Ishikawa (cell line): Measurements from ENCODE around the gene MCCD1.

Source experiments
- CREB1 ChIP-seq: IDR thresholded peaks from 2 replicates; pipeline ENCODE4 v1.6.1; 2012; ENCODE audit warnings: low read depth
- FOXM1 ChIP-seq: IDR thresholded peaks from 2 replicates; pipeline ENCODE4 v1.6.1; 2012; ENCODE audit warnings: low read depth, borderline replicate concordance

- TF ChIP-seq CREB1: no peak
- TF ChIP-seq FOXM1: no peak
Observed at GRCh38 chr6:31531162-31531561, 2.4 kb downstream of the MCCD1 start.
